Thyroid gland (tissue), 4 donors: ENCODE data around the gene SAP130.

Experiments used
- CTCF ChIP-seq, 6 experiments: fragments of 200-600 bp in 3 of 6; fragments of 450-650 bp in 3 of 6; sonication (generic) in 3 of 6; IDR thresholded peaks; one replicate each; pipeline ENCODE4 v1.5.1; 2016 to 2019; ENCODE audit warnings: antibody characterized with exemption in 6 of 6, mild to moderate bottlenecking in 2 of 6, inconsistent platforms in 1 of 6, moderate library complexity in 1 of 6
- POLR2A ChIP-seq, 2 donors: fragments of 450-650 bp; IDR thresholded peaks; one replicate each; pipeline ENCODE4 v1.6.1; 2017; ENCODE audit warnings: antibody characterized with exemption in 2 of 2, mild to moderate bottlenecking in 2 of 2, moderate library complexity in 1 of 2

GRCh38 chr2:128057334-128057733 lies 29.5 kb upstream of the SAP130 start:
- TF ChIP-seq POLR2A (IDR thresholded peaks at IDR 0.05) (no peak), CTCF (IDR thresholded peaks at IDR 0.05) (no peak)
